Bronchial epithelial cell (primary cell): ENCODE measurements around the gene CRIP3. TPM values are rescaled to one million over a fixed set of nuclear protein-coding genes. Genes with fewer than 3 reads are reported as not detected.

Source experiments
- DNase-seq: peaks from one replicate; pipeline ENCODE4 v3.0.0-alpha.2; 2010; ENCODE audit warnings: low read depth
- FAIRE-seq: peaks from 2 replicates; lab custom pipeline; 2011; peaks lifted over from hg19 to GRCh38; lab: Jason Lieb, UNC
- H3K27me3 ChIP-seq: 2 replicates; pipeline ENCODE4 v1.5.1; 2011; ENCODE audit warnings: low read length; ENCODE audit not compliant: control insufficient read depth, insufficient read depth
- H3K36me3 ChIP-seq: 2 replicates; pipeline ENCODE4 v1.5.1; 2011; ENCODE audit warnings: low read length; ENCODE audit not compliant: control insufficient read depth, insufficient read depth
- H3K4me3 ChIP-seq: 2 replicates; pipeline ENCODE4 v1.5.1; 2011; ENCODE audit warnings: mild to moderate bottlenecking, low read depth, low read length, control low read depth
- total RNA-seq: library from RNA; depleted of rRNA; stranded (reverse); fragments of >200 nt; gene quantifications from 2 replicates; pipeline ENCODE4 v1.2.1, GENCODE V29; 2014
- TF ChIP-seq, protein P1 (sequence below): IDR thresholded peaks from 2 replicates; pipeline ENCODE4 v1.5.1; 2011; ENCODE audit warnings: mild to moderate bottlenecking, moderate library complexity, low read length, control low read depth, inconsistent platforms; ENCODE audit not compliant: insufficient read depth, severe bottlenecking

CRIP3 gene
- total RNA-seq, 1 donor from 2014 or later = not detected

DNA sequence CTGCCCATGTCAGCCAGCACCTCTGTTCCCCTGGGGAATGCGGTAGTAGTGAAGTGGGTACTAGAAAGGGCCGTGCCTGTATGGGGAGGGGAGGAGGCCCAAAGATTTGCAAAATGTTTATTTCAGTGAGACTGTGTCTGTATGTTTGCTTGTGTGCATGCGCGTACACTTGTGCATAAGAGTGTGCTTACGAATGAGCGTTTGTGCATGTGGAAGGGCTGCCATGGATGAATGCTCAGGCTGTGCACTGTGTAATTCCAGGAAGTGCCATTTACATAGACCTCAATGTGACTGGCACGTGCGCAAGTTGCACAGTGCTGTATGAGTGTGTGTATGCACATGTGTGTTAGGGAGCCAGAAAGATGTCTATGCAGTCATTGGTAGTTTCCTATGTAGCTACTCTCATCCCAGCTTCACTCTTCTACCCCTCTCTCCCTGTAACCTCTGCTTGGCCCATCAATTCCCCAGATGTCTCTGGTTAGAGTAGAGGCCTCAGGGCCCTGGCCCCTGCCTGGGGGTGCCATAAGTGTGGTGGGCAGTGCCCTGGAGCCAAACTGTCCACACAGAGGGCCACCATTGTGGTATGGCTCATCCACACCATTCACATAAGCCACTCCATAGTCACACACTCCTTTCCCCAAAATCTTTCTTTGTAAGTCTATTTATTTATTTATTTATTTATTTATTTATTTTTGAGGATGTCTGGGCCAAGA, 37.4 kb downstream of the CRIP3 start:
- no peak for DNase-seq
- TF ChIP-seq, protein P1, sequence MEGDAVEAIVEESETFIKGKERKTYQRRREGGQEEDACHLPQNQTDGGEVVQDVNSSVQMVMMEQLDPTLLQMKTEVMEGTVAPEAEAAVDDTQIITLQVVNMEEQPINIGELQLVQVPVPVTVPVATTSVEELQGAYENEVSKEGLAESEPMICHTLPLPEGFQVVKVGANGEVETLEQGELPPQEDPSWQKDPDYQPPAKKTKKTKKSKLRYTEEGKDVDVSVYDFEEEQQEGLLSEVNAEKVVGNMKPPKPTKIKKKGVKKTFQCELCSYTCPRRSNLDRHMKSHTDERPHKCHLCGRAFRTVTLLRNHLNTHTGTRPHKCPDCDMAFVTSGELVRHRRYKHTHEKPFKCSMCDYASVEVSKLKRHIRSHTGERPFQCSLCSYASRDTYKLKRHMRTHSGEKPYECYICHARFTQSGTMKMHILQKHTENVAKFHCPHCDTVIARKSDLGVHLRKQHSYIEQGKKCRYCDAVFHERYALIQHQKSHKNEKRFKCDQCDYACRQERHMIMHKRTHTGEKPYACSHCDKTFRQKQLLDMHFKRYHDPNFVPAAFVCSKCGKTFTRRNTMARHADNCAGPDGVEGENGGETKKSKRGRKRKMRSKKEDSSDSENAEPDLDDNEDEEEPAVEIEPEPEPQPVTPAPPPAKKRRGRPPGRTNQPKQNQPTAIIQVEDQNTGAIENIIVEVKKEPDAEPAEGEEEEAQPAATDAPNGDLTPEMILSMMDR = no peak
- H3K4me3 ChIP-seq = no peak overlapping the region
- no peak for FAIRE-seq
- H3K27me3 ChIP-seq = peaks cover 30% of the 10 kb centered on the region
- H3K36me3 ChIP-seq = no peaks in the 10 kb centered on the region

DNA sequence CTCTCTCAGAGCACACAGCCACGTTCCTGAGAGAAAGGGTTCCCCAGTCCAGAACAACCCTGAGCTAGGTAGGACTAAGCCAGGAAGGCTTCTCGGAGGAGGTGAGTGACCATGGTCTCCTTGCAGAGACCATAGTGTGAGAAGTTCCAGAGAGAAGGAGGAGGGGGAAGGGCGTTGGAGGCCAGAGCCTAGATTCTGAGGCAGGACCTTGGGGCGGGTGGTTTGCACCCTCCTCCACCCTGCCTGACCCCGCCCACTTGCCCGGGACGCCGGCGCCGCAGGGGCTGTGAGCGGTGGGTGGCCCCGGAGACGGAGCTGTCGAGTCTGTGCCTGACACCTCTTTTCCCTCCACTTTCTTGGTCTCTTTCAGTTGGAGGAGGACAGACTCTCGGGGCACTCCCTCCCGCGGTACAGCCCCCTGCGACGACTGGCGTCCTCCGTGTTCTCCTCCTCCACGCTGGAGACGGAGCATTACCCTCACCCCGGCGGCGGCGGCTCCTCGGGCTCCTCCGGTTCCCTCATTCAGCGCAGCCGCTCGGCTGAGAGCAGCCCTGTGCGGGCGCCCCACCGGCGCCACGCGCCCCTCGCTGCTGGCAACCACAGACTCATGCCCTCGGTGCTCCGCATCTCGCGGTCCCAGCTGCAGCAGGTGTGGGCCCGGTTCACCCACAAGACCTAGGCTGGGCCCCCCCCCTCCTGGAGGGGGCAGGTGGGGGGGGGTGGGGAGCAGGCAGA, 39.2 kb downstream of the CRIP3 start:
- H3K27me3 ChIP-seq = peaks cover 20% of the 10 kb centered on the region
- H3K36me3 ChIP-seq = no peaks in the 10 kb centered on the region
- H3K4me3 ChIP-seq = no peak overlapping the region
- FAIRE-seq (no peak), DNase-seq (no peak)
- TF ChIP-seq, protein P1 = no peak

DNA sequence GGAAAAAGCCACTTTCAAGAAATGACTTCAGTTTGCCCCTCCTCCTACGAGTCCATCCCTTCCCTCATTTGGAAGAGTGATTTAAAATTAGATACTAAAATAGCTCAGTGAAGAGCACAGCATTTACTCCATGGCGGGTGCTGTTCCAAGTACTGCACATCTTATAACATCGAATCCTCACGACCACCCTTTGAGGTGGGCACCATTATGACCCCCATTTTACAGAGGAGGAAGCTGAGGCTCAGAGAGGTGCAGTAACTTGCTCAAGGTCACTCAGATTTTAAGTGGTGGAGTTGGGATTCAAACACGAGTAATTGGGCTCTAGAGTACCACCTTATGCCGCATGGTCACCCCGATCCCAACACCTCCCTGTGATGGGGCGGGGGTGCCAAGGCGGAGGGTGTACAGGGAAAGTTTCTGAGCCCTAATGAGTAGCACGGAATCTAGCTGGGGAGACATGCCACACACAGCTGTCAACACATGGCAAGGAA, 39.8 kb downstream of the CRIP3 start:
- FAIRE-seq (no peak), DNase-seq (no peak)
- Histone ChIP-seq H3K36me3 (no peaks in the 10 kb centered on the region), H3K4me3 (no peak overlapping the region), H3K27me3 (peaks cover 14% of the 10 kb centered on the region)
- TF ChIP-seq, protein P1 = no peak

DNA sequence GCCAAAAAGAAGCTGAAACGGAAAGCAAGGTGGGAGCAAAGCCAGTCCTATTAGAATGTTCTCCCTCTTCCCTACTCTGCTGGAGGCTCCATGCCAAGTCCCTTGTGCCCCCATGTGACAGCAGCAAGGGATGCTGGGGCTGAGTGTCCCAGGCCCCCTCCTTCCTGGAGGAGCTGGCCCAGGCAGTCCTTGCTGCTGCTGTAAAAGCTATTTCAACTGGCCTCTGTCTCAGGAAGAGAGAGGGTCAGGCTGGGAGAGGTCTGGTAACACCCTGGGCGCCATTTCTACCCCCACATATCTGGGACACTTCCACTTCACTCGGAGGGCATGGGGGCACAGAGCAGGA, 40.3 kb downstream of the CRIP3 start:
- FAIRE-seq (no peak), DNase-seq (no peak)
- Histone ChIP-seq H3K36me3 (no peaks in the 10 kb centered on the region), H3K4me3 (no peak overlapping the region), H3K27me3 (peaks cover 11% of the 10 kb centered on the region)
- TF ChIP-seq, protein P1 = no peak

DNA sequence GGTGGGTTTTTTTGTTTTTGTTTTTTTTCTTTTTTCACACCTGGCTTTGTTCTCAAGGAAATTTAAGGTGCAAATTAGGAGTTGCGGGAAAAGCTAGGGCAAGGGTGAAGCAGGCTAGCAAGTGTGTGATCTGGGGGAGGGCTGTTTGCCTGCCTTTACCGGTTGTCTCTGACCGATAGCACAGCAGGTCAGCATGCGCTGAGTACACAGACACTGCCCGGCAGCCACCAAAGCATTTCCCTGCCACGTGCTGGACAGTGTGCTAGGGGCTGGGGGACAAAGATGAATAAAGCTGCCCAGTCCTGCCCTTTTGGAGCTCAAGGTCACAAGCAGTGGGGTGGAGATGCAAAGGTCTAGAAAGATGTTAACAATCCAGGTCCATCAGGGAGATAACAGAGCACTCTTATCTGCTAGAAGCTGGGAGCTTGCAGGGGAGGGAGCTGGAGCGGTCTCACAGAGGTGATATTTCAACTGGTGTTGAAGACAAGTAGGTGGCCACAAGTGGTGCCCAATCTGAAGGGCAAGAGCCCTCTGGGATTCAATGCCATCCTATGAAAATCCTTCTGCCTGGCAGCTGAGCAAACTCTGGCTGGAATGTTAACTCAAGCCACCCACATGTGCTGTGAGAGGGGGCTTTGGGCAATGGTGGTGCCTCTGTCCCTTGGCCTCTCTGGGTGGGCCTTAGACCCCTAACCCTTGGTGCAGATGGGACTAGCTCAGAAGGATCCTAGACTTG, 40.8 kb downstream of the CRIP3 start:
- TF ChIP-seq, protein P1 = no peak
- Histone ChIP-seq H3K27me3 (peaks cover 10% of the 10 kb centered on the region), H3K4me3 (no peak overlapping the region), H3K36me3 (no peaks in the 10 kb centered on the region)
- DNase-seq (no peak), FAIRE-seq (no peak)
